Measurements from ENCODE around the gene USP46. TPM values are rescaled to one million over a fixed set of nuclear protein-coding genes. Genes with fewer than 3 reads are reported as not detected.
A peak's percentile ranks its signal among the peaks of the same experiment; 100 is the strongest.

The USP46 gene
- total and polyA plus RNA-seq, 2 of the 13 experiments (the other 11 are each of a cell fraction or from before 2014, with no cell fraction given): 4.7 to 17.4 TPM

DNA sequence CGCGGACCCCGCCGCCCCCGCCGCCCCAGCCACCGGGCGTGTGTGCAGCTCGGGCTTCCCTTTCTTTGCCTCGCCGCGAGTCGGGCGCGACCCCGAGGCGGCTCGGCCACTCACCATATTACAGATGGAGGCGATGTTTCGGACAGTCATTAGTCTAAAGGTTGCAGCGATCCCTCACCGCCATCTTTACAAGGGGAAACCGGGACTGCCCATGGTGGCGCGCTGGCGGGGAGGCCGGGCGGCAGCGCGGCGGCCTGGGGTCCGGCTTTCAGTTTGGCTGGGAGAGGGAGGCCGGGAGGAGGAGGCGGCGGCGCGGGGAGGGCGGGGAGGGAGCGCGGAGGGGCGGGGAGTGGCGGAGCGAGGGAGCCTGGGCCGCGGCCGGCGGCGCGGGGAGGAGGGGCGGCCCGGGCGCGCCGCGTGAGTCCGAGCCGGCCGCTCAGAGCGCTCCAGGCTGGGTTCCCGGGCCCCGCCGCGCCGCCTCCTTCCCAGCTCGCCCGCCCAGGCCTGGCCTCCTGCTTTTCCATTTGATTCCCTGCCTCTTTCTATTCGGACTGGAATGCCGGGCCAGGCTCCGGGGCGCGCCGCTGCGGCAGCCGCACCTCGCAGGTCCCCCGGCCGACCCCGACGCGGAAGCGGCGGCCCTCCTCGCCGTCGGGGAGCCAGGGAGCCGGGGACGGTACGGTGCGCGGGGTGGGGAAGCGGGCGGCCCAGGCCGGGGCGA, at the start of gene USP46 (continued):
- TF ChIP-seq ZBTB38 (CRISPR knock-in tag; IDR thresholded peaks at IDR 0.05): no peak
- TF ChIP-seq ZNF616 (CRISPR knock-in tag; IDR thresholded peaks at IDR 0.05; ENCODE audit: low read depth): no peak
- peak; percentile 85 for TF ChIP-seq ZFY (CRISPR knock-in tag; IDR thresholded peaks at IDR 0.05)
- TF ChIP-seq ATF1 (CRISPR knock-in tag; IDR thresholded peaks at IDR 0.05): no peak
- no peak for TF ChIP-seq USF2 (IDR thresholded peaks at IDR 0.05; ENCODE audit: low read depth, low read length)
- no peak for TF ChIP-seq USF2 (CRISPR knock-in tag; IDR thresholded peaks at IDR 0.05; ENCODE audit: borderline replicate concordance)
- TF ChIP-seq, protein P1, sequence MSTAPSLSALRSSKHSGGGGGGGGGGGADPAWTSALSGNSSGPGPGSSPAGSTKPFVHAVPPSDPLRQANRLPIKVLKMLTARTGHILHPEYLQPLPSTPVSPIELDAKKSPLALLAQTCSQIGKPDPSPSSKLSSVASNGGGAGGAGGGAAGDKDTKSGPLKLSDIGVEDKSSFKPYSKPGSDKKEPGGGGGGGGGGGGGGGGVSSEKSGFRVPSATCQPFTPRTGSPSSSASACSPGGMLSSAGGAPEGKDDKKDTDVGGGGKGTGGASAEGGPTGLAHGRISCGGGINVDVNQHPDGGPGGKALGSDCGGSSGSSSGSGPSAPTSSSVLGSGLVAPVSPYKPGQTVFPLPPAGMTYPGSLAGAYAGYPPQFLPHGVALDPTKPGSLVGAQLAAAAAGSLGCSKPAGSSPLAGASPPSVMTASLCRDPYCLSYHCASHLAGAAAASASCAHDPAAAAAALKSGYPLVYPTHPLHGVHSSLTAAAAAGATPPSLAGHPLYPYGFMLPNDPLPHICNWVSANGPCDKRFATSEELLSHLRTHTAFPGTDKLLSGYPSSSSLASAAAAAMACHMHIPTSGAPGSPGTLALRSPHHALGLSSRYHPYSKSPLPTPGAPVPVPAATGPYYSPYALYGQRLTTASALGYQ (CRISPR knock-in tag; IDR thresholded peaks at IDR 0.05): no peak
- TF ChIP-seq ZBTB1 (CRISPR knock-in tag; IDR thresholded peaks at IDR 0.05; ENCODE audit: borderline replicate concordance): no peak
- no peak for TF ChIP-seq SKIL (CRISPR knock-in tag; IDR thresholded peaks at IDR 0.05; ENCODE audit: borderline replicate concordance)
- TF ChIP-seq ZNF281 (CRISPR knock-in tag; IDR thresholded peaks at IDR 0.05; ENCODE audit: borderline replicate concordance): no peak
- no peak for TF ChIP-seq IRX3 (CRISPR knock-in tag; IDR thresholded peaks at IDR 0.05; ENCODE audit: borderline replicate concordance, low read depth)
- no peak for TF ChIP-seq HNF4A (CRISPR knock-in tag; IDR thresholded peaks at IDR 0.05)

Data from HepG2 (cell line).